K562 (cell line): Measurements from ENCODE around the gene FIGLA. TPM values are rescaled to one million over a fixed set of nuclear protein-coding genes. Genes with fewer than 3 reads are reported as not detected.

Experiments
- BRF1 ChIP-seq: IDR thresholded peaks from 3 replicates; pipeline ENCODE4 v1.6.1; 2011; ENCODE audit warnings: borderline replicate concordance, mild to moderate bottlenecking; ENCODE audit not compliant: insufficient read length; ENCODE audit errors: extremely low read depth
- ETS2 ChIP-seq: IDR thresholded peaks from 2 replicates; pipeline ENCODE4 v1.6.1; 2016; ENCODE audit warnings: borderline replicate concordance, missing genetic modification characterization, mild to moderate bottlenecking, moderate library complexity, missing compliant biosample characterization; ENCODE audit not compliant: poor library complexity, severe bottlenecking
- MCM2 ChIP-seq: fragments of 450-650 bp; IDR thresholded peaks from 2 replicates; pipeline ENCODE4 v1.6.1; 2017; ENCODE audit warnings: low read depth, mild to moderate bottlenecking
- NR2F6 ChIP-seq: fragments of 450-650 bp; formaldehyde crosslinking; IDR thresholded peaks from 2 replicates; pipeline ENCODE4 v1.4.0; 2020; ENCODE audit warnings: mild to moderate bottlenecking
- NUFIP1 ChIP-seq: fragments of 450-650 bp; IDR thresholded peaks from 2 replicates; pipeline ENCODE4 v1.6.1; 2018; ENCODE audit not compliant: partially characterized antibody
- U2AF1 ChIP-seq: fragments of 200-400 bp; formaldehyde crosslinking; optimal IDR thresholded peaks from 2 replicates; pipeline ENCODE3; 2017; ENCODE audit warnings: mild to moderate bottlenecking, low read depth, low read length, moderate library complexity
- ZFP36 ChIP-seq: fragments of 150-350 bp; IDR thresholded peaks from 2 replicates; pipeline ENCODE4 v1.6.1; 2018; ENCODE audit warnings: low read length, low read depth; ENCODE audit not compliant: partially characterized antibody
- polyA plus RNA-seq, 8 experiments: library from polyadenylated mRNA; depleted of rRNA in 4 of 8; stranded (reverse) in 5 of 8; unstranded in 3 of 8; fragments of >200 nt; fragmentation: Nextera tagmentation in 2 of 8; fragmentation: Illumina TruSeq in 1 of 8; extraction: Ambion mirVana in 2 of 8; extraction: Trizol in 1 of 8; gene quantifications; 2 replicates each; pipeline versions ENCODE4 v1.2.1 to v1.2.3, GENCODE V29; 2011 to 2014; ENCODE audit warnings: inconsistent platforms in 1 of 8, missing spikeins in 1 of 8
- total RNA-seq, 7 experiments: library from RNA; depleted of rRNA in 6 of 7; stranded (reverse); fragments of >200 nt in 6 of 7; fragmentation: Illumina TruSeq in 2 of 7; extraction: Trizol in 2 of 7; gene quantifications; 2 replicates each; pipeline versions ENCODE4 v1.2.1 to v1.2.3, GENCODE V29; 2011 to 2021; ENCODE audit warnings: low replicate concordance in 1 of 7
- TF ChIP-seq, protein P1 (sequence below): fragments of 450-650 bp; IDR thresholded peaks from 2 replicates; pipeline ENCODE4 v1.6.1; 2016; ENCODE audit warnings: mild to moderate bottlenecking, moderate library complexity

The FIGLA gene
- total and polyA plus RNA-seq, 9 of the 15 experiments (the other 6 are each of a cell fraction or from before 2014, with no cell fraction given), result not detected

GRCh38 chr2:70789304-70790135, 923 bp downstream of the FIGLA start (continued):
- TF ChIP-seq, protein P1, sequence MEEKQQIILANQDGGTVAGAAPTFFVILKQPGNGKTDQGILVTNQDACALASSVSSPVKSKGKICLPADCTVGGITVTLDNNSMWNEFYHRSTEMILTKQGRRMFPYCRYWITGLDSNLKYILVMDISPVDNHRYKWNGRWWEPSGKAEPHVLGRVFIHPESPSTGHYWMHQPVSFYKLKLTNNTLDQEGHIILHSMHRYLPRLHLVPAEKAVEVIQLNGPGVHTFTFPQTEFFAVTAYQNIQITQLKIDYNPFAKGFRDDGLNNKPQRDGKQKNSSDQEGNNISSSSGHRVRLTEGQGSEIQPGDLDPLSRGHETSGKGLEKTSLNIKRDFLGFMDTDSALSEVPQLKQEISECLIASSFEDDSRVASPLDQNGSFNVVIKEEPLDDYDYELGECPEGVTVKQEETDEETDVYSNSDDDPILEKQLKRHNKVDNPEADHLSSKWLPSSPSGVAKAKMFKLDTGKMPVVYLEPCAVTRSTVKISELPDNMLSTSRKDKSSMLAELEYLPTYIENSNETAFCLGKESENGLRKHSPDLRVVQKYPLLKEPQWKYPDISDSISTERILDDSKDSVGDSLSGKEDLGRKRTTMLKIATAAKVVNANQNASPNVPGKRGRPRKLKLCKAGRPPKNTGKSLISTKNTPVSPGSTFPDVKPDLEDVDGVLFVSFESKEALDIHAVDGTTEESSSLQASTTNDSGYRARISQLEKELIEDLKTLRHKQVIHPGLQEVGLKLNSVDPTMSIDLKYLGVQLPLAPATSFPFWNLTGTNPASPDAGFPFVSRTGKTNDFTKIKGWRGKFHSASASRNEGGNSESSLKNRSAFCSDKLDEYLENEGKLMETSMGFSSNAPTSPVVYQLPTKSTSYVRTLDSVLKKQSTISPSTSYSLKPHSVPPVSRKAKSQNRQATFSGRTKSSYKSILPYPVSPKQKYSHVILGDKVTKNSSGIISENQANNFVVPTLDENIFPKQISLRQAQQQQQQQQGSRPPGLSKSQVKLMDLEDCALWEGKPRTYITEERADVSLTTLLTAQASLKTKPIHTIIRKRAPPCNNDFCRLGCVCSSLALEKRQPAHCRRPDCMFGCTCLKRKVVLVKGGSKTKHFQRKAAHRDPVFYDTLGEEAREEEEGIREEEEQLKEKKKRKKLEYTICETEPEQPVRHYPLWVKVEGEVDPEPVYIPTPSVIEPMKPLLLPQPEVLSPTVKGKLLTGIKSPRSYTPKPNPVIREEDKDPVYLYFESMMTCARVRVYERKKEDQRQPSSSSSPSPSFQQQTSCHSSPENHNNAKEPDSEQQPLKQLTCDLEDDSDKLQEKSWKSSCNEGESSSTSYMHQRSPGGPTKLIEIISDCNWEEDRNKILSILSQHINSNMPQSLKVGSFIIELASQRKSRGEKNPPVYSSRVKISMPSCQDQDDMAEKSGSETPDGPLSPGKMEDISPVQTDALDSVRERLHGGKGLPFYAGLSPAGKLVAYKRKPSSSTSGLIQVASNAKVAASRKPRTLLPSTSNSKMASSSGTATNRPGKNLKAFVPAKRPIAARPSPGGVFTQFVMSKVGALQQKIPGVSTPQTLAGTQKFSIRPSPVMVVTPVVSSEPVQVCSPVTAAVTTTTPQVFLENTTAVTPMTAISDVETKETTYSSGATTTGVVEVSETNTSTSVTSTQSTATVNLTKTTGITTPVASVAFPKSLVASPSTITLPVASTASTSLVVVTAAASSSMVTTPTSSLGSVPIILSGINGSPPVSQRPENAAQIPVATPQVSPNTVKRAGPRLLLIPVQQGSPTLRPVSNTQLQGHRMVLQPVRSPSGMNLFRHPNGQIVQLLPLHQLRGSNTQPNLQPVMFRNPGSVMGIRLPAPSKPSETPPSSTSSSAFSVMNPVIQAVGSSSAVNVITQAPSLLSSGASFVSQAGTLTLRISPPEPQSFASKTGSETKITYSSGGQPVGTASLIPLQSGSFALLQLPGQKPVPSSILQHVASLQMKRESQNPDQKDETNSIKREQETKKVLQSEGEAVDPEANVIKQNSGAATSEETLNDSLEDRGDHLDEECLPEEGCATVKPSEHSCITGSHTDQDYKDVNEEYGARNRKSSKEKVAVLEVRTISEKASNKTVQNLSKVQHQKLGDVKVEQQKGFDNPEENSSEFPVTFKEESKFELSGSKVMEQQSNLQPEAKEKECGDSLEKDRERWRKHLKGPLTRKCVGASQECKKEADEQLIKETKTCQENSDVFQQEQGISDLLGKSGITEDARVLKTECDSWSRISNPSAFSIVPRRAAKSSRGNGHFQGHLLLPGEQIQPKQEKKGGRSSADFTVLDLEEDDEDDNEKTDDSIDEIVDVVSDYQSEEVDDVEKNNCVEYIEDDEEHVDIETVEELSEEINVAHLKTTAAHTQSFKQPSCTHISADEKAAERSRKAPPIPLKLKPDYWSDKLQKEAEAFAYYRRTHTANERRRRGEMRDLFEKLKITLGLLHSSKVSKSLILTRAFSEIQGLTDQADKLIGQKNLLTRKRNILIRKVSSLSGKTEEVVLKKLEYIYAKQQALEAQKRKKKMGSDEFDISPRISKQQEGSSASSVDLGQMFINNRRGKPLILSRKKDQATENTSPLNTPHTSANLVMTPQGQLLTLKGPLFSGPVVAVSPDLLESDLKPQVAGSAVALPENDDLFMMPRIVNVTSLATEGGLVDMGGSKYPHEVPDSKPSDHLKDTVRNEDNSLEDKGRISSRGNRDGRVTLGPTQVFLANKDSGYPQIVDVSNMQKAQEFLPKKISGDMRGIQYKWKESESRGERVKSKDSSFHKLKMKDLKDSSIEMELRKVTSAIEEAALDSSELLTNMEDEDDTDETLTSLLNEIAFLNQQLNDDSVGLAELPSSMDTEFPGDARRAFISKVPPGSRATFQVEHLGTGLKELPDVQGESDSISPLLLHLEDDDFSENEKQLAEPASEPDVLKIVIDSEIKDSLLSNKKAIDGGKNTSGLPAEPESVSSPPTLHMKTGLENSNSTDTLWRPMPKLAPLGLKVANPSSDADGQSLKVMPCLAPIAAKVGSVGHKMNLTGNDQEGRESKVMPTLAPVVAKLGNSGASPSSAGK, result peak; percentile 38; the same call in 1 of the 2 replicates
- TF ChIP-seq BRF1 (no peak), NR2F6 (CRISPR knock-in tag) (no peak), MCM2 (no peak), ETS2 (no peak), ZFP36 (no peak), U2AF1 (no peak), NUFIP1 (no peak)
